AG08395 (cell line): ENCODE data around the gene C1QTNF5.

Experiments used
- DNase-seq: peaks from one replicate; pipeline ENCODE4 v3.0.0; 2012; ENCODE audit warnings: mixed read lengths, low spot score

C1QTNF5 gene

DNA sequence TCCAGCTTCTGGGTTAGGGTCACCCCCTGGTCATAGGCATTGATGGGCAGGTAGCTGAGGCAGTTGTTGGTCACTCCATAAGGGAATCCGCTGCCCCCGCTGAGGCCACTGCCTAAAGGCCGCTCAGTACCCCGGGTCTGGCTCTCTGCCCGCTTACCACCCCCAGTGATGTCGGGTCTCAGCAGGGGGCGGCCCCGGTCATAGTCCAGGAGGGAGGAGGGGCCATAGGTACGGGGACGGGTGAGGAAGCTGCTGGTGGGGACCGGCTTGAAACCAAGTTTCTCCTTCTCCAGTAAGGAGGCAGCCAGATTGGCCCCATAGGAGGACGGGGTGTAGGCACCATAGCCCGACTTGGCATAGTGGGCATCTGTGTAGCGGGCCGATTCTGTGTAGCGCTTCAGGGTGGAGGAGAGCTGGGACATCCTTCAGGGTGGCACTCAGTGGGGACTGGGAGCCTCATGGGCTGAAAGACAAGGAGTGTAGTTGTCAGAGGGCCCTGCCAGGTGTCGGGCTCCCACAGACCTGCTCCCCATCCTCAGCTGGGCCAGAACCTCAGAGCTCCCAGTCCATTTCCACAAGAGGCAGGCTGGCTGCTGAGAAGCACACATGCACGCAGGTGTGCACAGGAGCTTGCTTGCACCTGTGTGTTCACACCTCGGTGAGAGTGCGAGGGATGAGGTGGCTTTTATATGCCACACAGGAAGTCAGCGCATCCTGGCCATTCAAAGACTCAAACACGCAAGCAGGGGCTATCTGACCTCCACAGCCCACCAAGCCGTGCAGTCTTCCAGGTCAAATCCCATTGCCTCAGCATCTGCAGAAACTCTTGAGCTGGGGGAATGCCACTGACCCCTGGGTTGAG lies 32.6 kb upstream of the C1QTNF5 start:
- no peak for DNase-seq

DNA sequence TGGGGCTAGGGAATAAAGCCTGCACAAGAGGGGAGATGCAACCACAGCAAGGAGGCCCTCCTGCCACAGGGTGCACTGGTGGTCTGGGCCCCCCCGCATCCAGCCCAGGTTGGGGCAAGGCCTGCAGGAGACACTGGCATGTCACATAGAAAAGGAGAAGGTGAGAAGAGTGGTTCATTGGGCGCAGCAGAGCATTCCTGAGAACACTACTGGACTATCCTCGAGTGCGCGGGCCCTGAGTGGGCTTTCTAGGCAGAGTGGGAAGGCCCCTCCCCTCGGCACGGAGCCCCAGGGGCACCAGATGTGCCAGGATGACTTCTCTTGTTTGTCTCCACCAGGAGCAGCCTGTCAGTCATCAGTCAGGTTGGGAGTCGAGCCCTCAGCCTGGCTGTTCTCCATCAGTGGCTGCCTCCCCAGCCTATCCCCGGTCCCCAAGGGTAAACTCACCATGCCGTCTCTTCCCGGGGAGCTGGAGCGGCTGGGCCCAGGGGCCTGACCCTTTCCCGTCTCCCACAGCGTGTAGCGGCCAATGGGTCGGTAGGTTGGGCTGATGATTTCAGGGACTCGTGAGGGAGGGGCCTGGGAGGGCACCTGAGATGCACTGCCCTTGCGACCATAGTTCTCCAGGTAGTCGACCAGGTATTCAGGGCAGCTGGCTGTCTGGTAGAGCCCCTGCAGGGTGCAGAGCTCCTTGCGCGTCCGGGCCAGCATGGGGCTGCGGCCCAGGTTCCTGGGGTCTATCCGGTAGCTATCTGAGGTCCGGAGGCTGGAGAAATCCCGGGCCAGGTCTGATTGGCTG lies 31.8 kb upstream of the C1QTNF5 start:
- no peak for DNase-seq

- DNase-seq, result no peak
These were observed 31.1 kb upstream of the C1QTNF5 start for GRCh38 chr11:119371778-119372182.

DNA sequence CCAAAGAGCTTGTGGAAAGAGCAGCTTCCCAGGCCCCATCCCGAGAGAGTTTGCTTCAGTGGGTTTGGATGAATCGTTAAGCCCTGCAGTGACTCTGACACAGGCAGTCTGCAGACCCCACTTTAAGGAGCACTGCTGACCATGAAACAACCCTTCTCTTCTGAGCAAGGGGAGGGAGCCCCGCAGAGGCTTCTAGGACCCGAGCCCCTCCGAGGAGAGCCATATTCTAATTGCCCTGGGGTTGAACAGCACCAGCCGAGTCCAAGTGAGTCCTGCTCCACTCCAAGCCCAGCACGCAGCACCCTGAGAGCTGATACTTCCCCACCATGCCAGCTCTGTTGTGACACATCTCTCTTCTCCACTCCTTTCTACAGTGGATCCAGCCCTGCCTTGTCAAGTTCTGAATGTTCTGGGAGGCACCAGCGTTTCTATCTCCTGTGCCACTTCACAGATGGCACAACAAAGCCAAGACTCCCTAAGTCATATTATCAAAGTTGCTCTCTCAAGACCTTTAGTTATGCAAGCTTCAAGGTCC lies 30.5 kb upstream of the C1QTNF5 start:
- DNase-seq, result no peak

- no peak for DNase-seq
These were observed 29.9 kb upstream of the C1QTNF5 start for GRCh38 chr11:119370486-119371046.

DNA sequence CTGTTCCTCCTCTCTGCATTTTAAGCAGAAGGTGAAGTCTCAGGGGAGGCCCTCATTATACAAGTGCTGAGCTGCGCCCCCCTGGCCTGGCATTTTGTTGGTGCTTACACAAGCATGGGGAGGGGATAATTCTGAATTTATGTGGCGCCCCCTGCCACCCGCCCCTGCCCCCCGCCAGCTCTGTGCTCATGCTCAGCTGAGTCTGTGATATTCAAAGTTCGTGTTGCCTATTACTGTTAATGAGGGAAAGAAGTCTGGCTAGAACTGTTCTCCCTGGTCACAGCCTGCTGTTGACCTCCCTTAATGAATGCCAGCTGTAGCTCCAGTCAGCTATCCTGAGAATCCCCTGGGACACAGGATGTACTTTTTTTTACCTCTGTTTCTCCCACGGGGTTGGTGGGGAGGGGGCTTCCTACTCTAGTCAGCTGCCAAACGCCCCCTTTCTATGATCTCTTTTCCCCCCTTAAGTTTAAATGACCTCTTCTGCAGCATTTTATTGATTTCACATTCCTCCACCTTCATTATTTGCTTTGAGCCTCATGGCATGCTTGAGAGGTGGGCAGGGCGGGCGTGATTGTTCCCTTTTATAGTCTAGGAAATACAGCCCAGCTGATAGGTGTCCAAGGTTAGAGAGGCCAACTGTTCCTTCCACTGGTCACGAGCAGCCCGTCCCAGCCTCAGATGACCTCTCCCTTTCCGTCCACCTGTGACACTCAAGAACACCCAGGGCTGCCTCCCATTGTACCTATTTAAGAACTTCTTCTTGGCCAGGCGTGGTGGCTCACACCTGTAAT lies 28.6 kb upstream of the C1QTNF5 start:
- peak; percentile 49 for DNase-seq

GRCh38 chr11:119368121-119369034 lies 27.7 kb upstream of the C1QTNF5 start:
- no peak for DNase-seq

DNA sequence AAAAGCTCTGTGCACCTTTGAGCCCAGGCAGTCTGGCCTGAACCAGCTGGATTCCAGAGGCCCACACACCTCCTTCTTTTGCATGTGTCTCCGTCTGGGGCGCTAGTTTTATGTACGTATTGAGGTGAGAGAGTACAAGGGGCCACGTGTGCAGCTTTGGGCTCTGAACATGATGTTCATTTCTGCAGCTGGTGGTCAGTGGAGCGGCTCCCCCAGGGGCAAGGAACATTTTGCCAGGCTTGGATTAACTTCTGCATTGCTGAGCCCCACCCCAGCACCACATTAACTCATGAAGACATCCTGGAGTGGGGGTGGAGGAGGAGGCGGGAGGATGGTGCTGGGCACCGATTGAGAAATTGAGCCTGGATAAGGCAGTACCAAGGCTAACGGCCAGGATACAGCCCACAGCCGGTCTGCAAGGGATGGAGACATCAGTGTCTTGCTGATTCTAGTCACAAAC lies 27.0 kb upstream of the C1QTNF5 start:
- DNase-seq, result no peak

DNA sequence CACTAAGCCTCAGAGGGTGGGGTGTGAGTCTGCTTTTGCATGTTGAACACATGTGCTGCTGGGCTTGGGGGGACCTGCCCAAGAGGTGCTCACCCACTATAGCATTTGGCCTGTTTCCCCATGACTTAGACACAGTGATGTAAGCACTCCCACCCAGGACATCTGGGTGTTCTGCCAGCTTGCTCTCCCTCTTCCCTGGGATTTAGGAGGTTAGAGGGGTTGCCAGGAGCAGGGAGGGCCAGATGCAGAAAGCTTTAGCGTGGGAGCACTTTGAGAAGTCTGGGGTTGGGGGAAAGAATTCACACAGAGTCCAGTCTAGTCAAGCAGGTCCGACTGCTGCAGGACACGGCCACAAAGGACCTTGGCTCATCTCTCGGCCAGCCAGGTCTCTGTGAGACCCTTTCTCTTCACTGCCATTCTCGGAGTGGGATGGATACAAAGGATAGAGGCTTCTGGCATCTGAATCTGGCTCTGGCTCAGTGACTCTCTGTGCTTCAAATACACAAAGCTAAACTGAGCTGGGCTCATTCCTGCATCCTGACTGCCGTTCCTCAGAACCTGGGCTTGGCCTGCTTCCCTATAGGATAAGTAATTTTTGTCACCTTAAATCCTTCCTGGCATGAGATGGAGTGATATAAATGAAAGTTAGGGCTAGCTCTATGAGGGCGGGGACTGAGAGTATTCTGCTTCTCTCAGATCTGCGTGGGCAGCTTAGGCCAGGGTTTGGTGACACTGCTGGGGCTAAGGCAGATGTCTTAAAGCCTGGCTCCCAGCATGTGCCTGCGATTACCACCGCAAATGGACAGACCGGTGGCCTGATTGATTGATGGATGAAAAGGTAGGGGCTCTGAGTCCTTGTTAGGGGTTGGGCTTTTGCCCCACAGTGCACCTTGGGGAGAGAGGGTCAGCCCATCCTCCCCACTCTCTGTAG lies 26.3 kb upstream of the C1QTNF5 start:
- DNase-seq, result no peak

GRCh38 chr11:119365071-119365591 lies 24.4 kb upstream of the C1QTNF5 start:
- DNase-seq, result peak; percentile 39

DNA sequence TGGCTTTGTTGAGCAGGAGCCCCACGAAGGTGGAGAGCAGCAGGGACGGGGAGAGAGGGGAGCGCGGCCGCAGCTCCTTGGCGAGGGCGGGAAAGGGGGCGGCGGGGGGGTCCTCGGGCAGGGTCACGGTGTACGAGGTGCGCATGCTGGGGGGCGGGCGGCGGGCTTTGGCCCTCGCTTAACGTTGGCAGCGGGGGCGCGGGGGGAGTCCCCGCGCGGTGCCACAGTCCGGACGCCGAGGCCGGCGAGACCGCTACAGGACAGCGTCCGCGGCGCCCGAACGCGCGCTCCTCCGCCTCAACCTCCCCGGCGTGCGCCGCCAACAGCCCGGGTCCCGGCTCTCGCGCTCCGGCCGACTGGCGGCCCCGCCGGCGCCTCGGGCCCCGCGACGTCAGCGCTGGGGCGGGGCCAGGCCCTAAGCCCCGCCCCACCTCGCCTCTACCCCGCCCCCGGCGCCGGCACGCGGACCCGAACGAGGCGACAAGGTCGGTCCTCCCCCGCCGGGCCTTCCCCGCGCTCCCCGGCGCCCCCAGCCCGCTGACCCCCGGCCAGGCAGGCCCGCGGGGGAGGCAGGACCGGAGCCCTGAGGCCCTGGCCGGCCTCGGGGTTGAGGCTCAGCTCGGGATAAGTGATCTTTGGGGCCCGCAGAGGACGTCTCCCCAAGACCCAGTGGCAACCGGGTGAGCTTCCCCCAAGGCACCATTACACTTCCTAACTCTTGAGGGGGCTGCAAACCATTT lies 23.3 kb upstream of the C1QTNF5 start:
- peak; percentile 70 for DNase-seq

GRCh38 chr11:119363081-119363850 lies 22.6 kb upstream of the C1QTNF5 start:
- no peak for DNase-seq

DNA sequence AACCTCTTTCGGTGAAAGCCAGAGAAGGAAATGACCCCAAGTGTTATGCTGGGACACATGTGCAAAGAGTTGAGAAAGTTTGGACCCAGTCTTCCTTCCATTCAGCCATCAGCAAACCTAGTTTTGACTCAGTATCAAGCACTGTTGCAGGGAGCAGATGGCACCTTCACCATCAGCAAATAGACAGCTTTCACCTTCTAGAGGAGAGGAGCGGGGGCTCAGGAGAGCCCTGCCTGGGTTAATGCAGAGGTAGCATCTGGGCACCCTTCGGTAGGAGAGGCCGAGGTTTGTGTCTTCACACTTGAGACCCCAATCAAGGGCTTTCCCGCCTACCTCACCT lies 22.0 kb upstream of the C1QTNF5 start:
- no peak for DNase-seq

- DNase-seq, result no peak
These were observed 21.4 kb upstream of the C1QTNF5 start for GRCh38 chr11:119361941-119362725.

DNA sequence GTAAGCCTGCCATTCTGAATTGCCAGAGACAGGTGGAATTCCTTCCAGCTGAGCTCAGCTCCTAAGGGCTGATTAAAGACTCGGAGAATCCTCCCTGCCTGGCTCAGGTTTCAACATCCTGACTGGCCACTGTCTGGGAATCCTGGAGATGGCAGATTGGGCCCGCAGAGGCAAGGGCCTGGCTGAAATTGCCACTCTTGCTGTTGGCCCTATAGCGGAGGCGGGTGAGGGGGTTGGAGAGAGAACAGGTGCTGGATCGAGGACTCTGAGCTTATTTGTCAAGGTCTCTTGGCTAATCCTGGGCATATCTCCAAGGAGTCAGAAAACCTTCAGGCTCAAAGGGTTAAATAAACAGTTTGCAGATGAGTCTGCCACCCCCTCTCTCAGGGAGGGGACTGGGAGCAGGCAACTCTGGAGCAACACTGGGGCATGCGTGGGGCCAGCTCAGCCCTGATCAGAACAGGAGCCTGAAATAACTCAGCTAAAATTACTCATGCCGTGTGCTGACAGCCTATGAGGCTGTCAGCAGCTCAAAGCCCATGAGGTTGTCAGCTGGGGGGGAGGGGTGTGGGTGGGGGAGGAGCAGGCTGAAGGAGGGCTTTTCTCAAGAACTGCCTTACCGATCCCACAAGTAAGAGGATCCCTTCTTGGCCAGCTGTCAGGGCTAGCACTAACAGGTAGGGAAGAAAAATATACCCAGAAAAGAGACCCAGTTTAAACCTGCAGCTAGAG lies 20.5 kb upstream of the C1QTNF5 start:
- peak; percentile 68 for DNase-seq
